Endothelial cell of umbilical vein (primary cell): ENCODE results near the gene PDCD6IP. TPM values are rescaled to one million over a fixed set of nuclear protein-coding genes. Genes with fewer than 3 reads are reported as not detected.

ENCODE experiments used
- BruUV-seq: library from RNA; stranded (reverse); fragments of 400-500 nt; replicated peaks from 2 replicates; lab custom pipeline; 2021; lab: Mats Ljungman, UMichigan
- CTCF ChIA-PET: fragments of 300-600, 350-600 bp; sonication (Branson Sonifier 250); formaldehyde crosslinking; loops from one replicate; lab custom pipeline; 2021; ENCODE audit warnings: antibody characterized with exemption, inconsistent platforms; lab: Charles Lee
- POLR2A ChIA-PET: fragments of 300-600, 350-600 bp; sonication (Branson Sonifier 250); formaldehyde crosslinking; loops from one replicate; lab custom pipeline; 2021; ENCODE audit warnings: antibody characterized with exemption, inconsistent platforms; lab: Charles Lee
- DNase-seq: peaks from one replicate; pipeline ENCODE4 v3.0.0-alpha.2; 2011; ENCODE audit warnings: low read depth, low spot score
- FAIRE-seq: peaks from 2 replicates; lab custom pipeline; 2011; peaks lifted over from hg19 to GRCh38; lab: Jason Lieb, UNC
- H2AFZ ChIP-seq: 2 replicates; pipeline ENCODE4 v1.6.0; 2012; ENCODE audit warnings: low read depth, low read length, control low read depth, inconsistent platforms
- H3K27ac ChIP-seq: 2 replicates; pipeline ENCODE4 v1.5.1; 2011; ENCODE audit warnings: low read depth, mild to moderate bottlenecking, control low read depth, low read length, moderate library complexity; ENCODE audit not compliant: insufficient read depth
- H3K27me3 ChIP-seq, 2 experiments: 2 replicates each; pipeline versions ENCODE4 v1.6.0 to v1.6.1; 2011; ENCODE audit warnings: low read length in 2 of 2, mixed read lengths in 1 of 2; ENCODE audit not compliant: control insufficient read depth in 2 of 2, insufficient read depth in 2 of 2
- H3K36me3 ChIP-seq, 2 experiments: 2 replicates in 1 of 2; 3 replicates in 1 of 2; pipeline ENCODE4 v1.5.1; 2011; ENCODE audit warnings: low read length in 2 of 2, mild to moderate bottlenecking in 1 of 2, moderate library complexity in 1 of 2; ENCODE audit not compliant: control insufficient read depth in 2 of 2, insufficient read depth in 2 of 2; ENCODE audit errors: extremely low read depth in 1 of 2
- H3K4me1 ChIP-seq: 3 replicates; pipeline ENCODE4 v1.5.1; 2011; ENCODE audit warnings: mild to moderate bottlenecking, low read length; ENCODE audit not compliant: control insufficient read depth, insufficient read depth; ENCODE audit errors: extremely low read depth
- H3K4me2 ChIP-seq: 2 replicates; pipeline ENCODE4 v1.6.1; 2011; ENCODE audit warnings: low read length, control low read depth, mixed read lengths; ENCODE audit not compliant: insufficient read depth
- H3K4me3 ChIP-seq, 3 experiments: fragments of 200-600 bp in 1 of 3; sonication (generic), shearing (Covaris generic) in 1 of 3; replicated peaks in 1 of 3; 2 replicates each; pipeline ENCODE4 v1.5.1; 2011 to 2016; ENCODE audit warnings: control low read depth in 3 of 3, low read length in 3 of 3, mild to moderate bottlenecking in 2 of 3, inconsistent platforms in 1 of 3, low read depth in 1 of 3, moderate library complexity in 1 of 3; ENCODE audit not compliant: insufficient read depth in 1 of 3
- H3K79me2 ChIP-seq: 2 replicates; pipeline ENCODE4 v1.6.0; 2012; ENCODE audit warnings: low read length, inconsistent platforms; ENCODE audit not compliant: control insufficient read depth, insufficient read depth
- H3K9ac ChIP-seq: replicated peaks from 2 replicates; pipeline ENCODE3; 2011; ENCODE audit warnings: low read length, control low read depth; ENCODE audit not compliant: insufficient read depth; ENCODE audit errors: extremely low read depth
- H3K9me1 ChIP-seq: replicated peaks from 3 replicates; pipeline ENCODE4 v1.6.0; 2011; ENCODE audit warnings: mild to moderate bottlenecking, low read length; ENCODE audit not compliant: control insufficient read depth, insufficient read depth; ENCODE audit errors: extremely low read depth
- H3K9me3 ChIP-seq: replicated peaks from 2 replicates; pipeline ENCODE4 v1.5.1; 2012; ENCODE audit warnings: low read length, inconsistent platforms; ENCODE audit not compliant: control insufficient read depth, insufficient read depth
- H4K20me1 ChIP-seq: replicated peaks from 2 replicates; pipeline ENCODE3; 2011; ENCODE audit warnings: mild to moderate bottlenecking, low read length; ENCODE audit not compliant: control insufficient read depth, insufficient read depth; ENCODE audit errors: extremely low read depth
- EZH2 ChIP-seq: IDR thresholded peaks from 2 replicates; pipeline ENCODE4 v1.6.1; 2012; ENCODE audit warnings: borderline replicate concordance, low read depth, mild to moderate bottlenecking, moderate library complexity, low read length, inconsistent platforms; ENCODE audit not compliant: severe bottlenecking
- FOS ChIP-seq: IDR thresholded peaks from 2 replicates; pipeline ENCODE4 v1.6.1; 2011; ENCODE audit warnings: mild to moderate bottlenecking, low read length, moderate library complexity, borderline replicate concordance; ENCODE audit not compliant: insufficient read depth
- GATA2 ChIP-seq: IDR thresholded peaks from 2 replicates; pipeline ENCODE4 v1.7.0; 2011; ENCODE audit warnings: low read depth, mild to moderate bottlenecking, moderate library complexity, mixed read lengths, low read length; ENCODE audit not compliant: insufficient read length, insufficient read depth
- JUN ChIP-seq: IDR thresholded peaks from 2 replicates; pipeline ENCODE4 v1.6.1; 2011; ENCODE audit warnings: borderline replicate concordance, low read depth; ENCODE audit not compliant: insufficient read length, insufficient read depth
- dilution Hi-C: fragments of 300-500 bp; cut with MboI; formaldehyde crosslinking; loops from one replicate; pipeline ENCODE4 v1.15.0; 2019; ENCODE audit warnings: low sequenced_read_pairs; ENCODE audit not compliant: extremely low pct_ligation_motif_present
- intact Hi-C: fragments of 100-400 bp; cut with micrococcal nuclease; formaldehyde crosslinking; loops from one replicate; pipeline ENCODE4 v1.10.0; 2022
- polyA plus RNA-seq, 4 experiments: library from polyadenylated mRNA; depleted of rRNA in 3 of 4; stranded (reverse) in 3 of 4; unstranded in 1 of 4; fragments of >200 nt; gene quantifications; 2 replicates each; pipeline versions ENCODE4 v1.2.1 to v1.2.3, GENCODE V29; 2011 to 2012; ENCODE audit warnings: missing spikeins in 1 of 4
- total RNA-seq: library from RNA; stranded (reverse); gene quantifications from 2 replicates; pipeline ENCODE4 v1.2.3, GENCODE V29; 2021
- TF ChIP-seq, protein P1 (sequence below): IDR thresholded peaks from 2 replicates; pipeline ENCODE4 v1.6.1; 2011; ENCODE audit not compliant: insufficient read depth, insufficient read length

Gene PDCD6IP
- total and polyA plus RNA-seq, 2 donors (not counting 3 experiments of a cell fraction or from before 2014, with no cell fraction given) = 106 to 265 TPM

DNA sequence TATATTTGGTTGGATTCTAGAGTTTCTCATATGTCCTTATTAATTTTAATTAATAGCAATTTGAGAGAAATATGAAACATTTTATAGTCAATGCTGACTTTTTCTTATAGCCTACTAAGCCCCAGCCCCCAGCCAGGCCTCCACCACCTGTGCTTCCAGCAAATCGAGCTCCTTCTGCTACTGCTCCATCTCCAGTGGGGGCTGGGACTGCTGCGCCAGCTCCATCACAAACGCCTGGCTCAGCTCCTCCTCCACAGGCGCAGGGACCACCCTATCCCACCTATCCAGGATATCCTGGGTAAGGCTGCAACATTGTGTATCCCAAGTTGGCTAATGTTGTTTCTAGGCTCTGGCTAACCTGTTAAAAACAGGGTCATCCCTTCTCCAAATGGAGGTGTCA, 66.7 kb downstream of the PDCD6IP start:
- CTCF ChIA-PET = interaction anchor here (0.6 to 1.2 kb wide), 2 partner anchors 18 to 78 kb away, joined by 3 read pairs; no protein-coding TSS in a partner anchor
- H3K36me3 ChIP-seq = peaks cover 6 to 16% of the 10 kb centered on the region in 2 experiments
- intact Hi-C loops = no loop called here
- H3K9me1 ChIP-seq = no peaks in the 10 kb centered on the region
- H3K4me1 ChIP-seq = no peaks in the 10 kb centered on the region
- no peak for FAIRE-seq
- H3K27me3 ChIP-seq = no peaks in the 10 kb centered on the region
- H3K9me3 ChIP-seq = no peaks in the 10 kb centered on the region
- H2AFZ ChIP-seq = no peak overlapping the region
- no peak for DNase-seq
- no peak overlapping the region for H3K4me3 ChIP-seq
- dilution Hi-C loops = no loop called here
- no TSS peak for BruUV-seq
- POLR2A ChIA-PET = no interaction called here
- TF ChIP-seq, protein P1, sequence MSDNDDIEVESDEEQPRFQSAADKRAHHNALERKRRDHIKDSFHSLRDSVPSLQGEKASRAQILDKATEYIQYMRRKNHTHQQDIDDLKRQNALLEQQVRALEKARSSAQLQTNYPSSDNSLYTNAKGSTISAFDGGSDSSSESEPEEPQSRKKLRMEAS = no peak
- TF ChIP-seq FOS (no peak), JUN (no peak), EZH2 (no peak)
- H3K4me2 ChIP-seq = no peak overlapping the region
- no peaks in the 10 kb centered on the region for H4K20me1 ChIP-seq
- H3K79me2 ChIP-seq = peaks cover 4% of the 10 kb centered on the region
- no peak overlapping the region for H3K9ac ChIP-seq
- H3K27ac ChIP-seq = no peak overlapping the region

DNA sequence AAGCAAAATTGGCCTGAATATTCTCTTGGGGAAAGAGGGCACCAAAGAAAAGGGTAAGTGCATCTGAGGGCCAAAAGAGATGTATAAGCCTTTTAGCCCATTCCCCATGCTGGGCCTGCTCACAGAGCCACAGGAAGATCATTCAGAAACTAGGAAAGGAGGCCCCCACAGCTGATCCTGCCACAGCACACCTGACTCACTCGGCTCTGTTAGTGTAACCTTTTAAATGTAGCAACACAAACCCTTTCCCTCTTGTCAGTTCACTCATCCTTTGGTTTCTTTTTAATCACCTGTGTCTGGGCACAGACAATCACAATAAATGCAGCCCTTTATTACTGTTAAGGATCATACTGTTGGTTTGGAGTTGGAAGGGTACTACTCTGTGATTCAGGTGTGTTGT, 69.9 kb downstream of the PDCD6IP start:
- Histone ChIP-seq H3K27me3 (no peaks in the 10 kb centered on the region), H3K36me3 (peaks cover 6 to 16% of the 10 kb centered on the region in 2 experiments), H4K20me1 (no peaks in the 10 kb centered on the region), H3K9me3 (no peaks in the 10 kb centered on the region), H3K4me3 (no peak overlapping the region), H3K9me1 (no peaks in the 10 kb centered on the region), H3K4me2 (no peak overlapping the region), H2AFZ (no peak overlapping the region), H3K27ac (no peak overlapping the region), H3K79me2 (no peaks in the 10 kb centered on the region), H3K9ac (no peak overlapping the region), H3K4me1 (no peaks in the 10 kb centered on the region)
- no peak for TF ChIP-seq GATA2
- TF ChIP-seq JUN = no peak
- no peak for TF ChIP-seq EZH2
- BruUV-seq = no TSS peak
- intact Hi-C loops (no loop called here), dilution Hi-C loops (no loop called here)
- DNase-seq (no peak), FAIRE-seq (no peak)
- CTCF ChIA-PET = interaction anchor here (1.0 kb wide), 1 partner anchor 9 kb away, joined by 3 read pairs; no protein-coding TSS in a partner anchor
- POLR2A ChIA-PET = no interaction called here
